CD4-positive, alpha-beta T cell treated with Interleukin-4 for 4 hours (primary cell): ENCODE data around the gene PAFAH2.

Experiments used
- DNase-seq: peaks from one replicate; pipeline ENCODE4 v3.0.0-alpha.2; 2020

The PAFAH2 gene

DNA sequence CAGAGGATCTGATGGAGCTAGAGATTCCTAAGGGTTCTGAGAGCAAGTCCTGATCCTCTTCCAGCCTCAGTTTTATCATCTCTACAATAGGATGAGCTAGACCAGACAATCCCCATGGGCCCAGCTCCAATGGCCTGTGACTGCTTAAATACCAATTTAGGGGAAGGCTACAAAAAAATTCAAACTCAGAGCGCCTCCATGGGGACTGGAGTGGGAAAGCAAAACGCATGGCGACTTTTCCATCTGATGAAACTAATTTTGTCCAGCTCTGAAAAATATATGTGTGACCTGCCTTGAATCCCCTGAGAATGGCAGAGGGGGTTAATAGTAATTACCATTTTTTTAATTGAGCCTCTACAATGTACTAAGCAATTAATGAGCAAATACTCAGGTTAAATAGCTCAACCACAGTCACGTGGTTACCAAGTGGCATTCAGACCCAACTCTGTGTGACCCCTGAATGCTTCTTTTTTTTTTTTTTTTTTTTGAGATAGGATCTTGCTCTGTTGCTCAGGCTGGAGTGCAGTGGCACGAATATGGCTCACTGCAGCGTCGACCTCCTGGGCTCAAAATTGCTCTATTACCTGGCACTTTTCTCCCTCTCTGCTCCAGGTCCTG is 32.1 kb upstream of the PAFAH2 start:
- DNase-seq, result no peak

- DNase-seq, result no peak
These were observed 31.4 kb upstream of the PAFAH2 start for GRCh38 chr1:26029054-26029863.

DNA sequence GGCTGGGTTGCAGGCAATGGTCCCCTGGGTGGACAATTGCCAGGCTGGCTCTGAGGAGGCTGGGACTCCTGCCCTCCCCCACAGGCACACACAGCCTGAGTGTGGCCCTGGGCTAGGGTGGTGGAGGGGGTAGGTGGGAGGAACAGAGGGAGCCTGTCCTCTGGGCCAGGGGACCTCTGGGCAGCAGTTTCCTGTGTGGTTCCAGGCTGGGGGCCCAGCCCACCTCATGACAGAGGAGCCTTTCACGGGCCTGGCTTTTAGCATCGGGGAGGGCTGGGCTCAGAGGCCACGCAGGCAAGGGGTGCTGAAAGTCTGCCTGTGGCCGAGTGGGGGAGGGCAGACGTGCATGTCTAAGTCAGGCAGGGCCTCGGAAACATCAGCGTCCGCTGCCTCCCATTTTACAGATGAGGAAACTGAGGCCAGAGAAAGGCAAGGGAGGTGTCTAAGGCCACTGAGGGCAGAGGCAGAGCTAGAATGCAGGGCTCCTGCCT is 30.7 kb upstream of the PAFAH2 start:
- DNase-seq, result no peak

- no peak for DNase-seq
These were observed 30.0 kb upstream of the PAFAH2 start for GRCh38 chr1:26027716-26028489.

DNA sequence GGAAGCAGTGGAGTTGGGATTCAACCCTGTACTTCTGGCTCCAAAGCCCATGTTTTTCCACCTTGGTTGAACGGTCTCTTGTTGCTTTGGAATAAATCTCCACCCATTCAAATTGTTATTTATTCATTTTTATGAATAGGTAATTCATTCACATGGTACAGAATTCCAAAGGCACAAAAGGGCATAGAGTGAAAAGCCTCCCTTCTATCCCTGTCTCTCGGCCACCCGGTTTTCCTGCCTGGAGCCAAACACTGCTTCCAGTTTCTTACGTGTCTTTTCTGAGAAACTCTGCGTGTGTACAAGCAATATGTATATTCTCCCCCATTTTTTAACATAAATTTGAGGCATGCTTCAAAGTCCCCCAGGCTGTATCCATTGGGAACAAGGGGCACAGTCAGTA is 27.7 kb upstream of the PAFAH2 start:
- DNase-seq, result no peak

DNA sequence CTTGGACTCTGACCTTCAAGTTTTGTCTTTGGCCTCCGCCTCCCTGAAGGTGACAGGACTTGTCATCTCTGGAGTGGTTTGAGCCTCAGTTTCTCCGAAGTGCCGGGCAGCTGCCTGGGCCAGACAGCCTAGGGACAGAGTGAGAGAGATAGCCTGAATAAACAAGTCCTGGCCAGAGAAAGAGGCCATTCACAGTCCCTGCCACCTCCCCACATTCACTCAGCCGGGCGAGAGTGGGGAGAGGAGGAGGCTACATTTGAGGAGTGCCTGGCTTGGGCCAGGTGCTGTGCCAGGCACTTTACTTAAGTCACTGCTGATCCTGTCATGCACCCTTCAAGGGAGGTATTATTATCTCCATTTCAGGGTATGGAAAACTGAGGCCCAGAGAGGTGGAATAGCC is 27.2 kb upstream of the PAFAH2 start:
- no peak for DNase-seq

GRCh38 chr1:26023826-26024225 is 26.0 kb upstream of the PAFAH2 start:
- no peak for DNase-seq

DNA sequence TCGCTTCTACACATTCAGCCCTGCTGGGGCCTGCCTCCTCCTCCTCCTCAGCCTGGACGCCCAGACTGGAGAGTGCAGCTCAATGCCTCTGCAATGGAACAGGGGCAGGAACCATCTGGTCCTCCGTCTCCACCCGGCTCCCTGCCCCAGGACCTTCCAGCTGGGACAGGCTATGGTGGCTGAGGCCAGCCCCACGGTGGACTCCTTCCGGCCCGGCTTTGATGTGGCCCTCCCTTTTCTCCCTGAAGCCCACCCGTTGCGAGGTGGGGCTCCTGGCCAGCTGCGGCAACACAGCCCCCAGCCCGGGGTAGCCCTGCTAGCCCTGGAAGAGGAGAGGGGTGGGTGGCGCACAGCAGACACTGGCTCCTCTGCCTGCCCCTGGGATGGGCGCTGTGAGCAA is 25.1 kb upstream of the PAFAH2 start:
- DNase-seq, result no peak

DNA sequence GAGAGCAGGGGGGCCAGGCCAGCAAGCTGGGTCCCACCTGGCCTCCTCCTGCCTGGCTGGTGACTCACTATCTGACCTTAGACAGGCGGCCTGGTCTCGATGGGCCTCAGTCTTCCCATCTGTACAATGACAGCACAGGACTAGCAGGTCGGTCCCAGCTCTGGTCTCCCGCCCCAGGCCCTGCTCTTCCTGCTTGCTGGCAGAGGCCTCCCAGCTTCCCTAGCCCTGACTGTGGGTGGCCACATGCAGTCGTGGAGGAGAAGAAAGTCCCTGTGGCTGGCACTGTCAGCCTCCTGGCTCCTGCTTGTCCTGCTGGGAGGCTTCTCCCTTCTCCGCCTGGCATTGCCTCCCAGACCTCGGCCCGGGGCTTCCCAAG is 24.5 kb upstream of the PAFAH2 start:
- DNase-seq, result no peak

GRCh38 chr1:26021647-26022403 is 24.0 kb upstream of the PAFAH2 start, which contains the start of gene EXTL1:
EXTL1 (plus strand) TSS chr1:26021775; CDS start chr1:26022647, 872 bp downstream.
- no peak for DNase-seq

- DNase-seq, result no peak
These were observed 23.2 kb upstream of the PAFAH2 start for GRCh38 chr1:26020941-26021646.

DNA sequence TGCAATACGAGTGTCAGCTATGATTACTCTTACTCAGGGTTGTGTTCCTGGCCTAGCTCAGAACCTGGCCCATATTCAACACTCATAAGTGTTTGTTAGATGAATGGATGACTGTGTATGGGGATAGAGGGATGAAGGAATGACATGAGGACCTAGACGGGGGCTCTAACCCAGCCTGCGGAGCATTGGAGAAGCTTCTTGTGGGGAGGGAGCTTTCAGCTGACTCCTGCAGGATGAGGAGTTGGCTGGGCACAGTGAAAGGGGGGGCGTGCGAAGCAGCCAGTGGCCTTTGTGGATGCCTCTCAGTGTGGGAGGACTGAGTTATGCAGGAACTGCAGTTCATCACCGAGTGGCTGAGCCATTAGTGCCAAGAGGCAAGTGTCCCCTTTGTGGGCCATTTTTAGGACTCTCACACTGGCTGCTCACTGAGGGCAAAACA is 22.5 kb upstream of the PAFAH2 start:
- DNase-seq, result no peak

DNA sequence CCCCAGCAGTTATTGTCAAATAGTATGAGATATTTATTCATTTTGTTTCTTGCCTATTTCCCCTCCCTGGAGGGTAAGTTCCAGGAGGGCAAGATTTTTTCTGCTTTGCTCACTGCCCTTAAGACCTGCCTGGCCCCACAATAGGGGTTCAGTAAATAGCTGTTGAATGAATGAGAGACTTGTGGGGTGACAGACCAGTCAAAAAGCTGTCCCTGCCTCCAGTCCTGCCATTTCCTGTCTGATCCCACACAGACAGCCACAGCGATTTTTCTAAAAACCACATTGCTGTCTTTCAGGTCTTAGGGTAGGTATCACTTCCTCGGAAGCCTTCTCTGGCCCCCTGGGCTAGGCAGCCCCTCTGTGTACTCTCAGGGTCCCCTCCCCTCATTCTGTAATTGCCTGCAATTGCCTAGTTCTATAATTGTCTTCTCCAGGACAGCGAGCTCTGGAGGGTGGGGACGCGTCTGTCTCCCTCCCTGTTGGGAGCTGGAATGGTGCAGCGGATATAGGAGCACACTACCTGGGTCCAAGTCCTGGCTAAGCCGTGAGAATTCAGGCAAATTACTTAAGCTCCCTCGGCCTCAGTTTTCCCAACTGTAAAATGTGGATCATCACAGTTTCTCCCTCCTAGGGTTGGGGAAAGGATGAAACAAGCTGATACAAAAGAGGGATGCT is 21.9 kb upstream of the PAFAH2 start:
- DNase-seq, result no peak

DNA sequence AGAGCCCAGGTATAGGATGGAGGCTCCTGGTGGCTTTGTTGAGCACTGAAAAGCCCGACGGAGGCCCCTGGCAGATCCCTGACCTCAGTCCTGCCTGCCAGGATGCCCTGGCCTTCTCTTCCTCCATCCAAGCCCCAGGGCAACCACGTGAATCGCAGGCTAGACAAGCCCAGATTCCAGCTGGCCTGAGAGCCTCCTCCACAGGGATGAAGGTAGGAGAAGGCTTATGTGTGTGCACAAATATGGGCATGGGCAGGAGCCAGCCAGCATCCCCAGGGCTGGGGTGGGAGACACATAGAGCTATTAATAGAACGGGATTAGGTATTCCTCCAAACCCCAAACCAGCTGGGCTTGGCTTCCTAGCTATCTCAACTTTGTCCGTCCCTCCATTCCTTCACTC is 19.7 kb upstream of the PAFAH2 start:
- no peak for DNase-seq

- no peak for DNase-seq
These were observed 19.2 kb upstream of the PAFAH2 start for GRCh38 chr1:26016953-26017545.

- DNase-seq, result no peak
These were observed 18.5 kb upstream of the PAFAH2 start for GRCh38 chr1:26016258-26016952.

- no peak for DNase-seq
These were observed 17.5 kb upstream of the PAFAH2 start for GRCh38 chr1:26015358-26015757.

DNA sequence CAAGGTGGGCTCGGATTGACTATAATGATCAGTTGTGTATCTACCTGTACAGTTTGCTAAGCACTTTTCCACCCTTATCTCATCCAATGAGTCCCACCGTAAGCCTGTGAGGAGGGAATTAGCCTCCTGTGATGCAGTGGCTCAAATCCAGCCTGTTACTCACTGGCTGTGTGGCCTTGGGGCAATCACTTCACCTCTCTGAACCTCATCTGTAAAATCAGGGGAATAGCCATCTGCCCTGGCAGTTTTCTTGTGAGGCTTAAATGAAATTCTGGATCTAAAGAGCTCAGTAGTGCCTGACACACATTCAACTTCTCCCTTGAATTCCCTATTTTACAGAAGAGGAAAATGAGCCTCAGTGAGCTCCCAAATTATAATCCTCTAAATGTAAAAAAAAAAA is 16.3 kb upstream of the PAFAH2 start:
- no peak for DNase-seq

GRCh38 chr1:26012864-26013263 is 15.0 kb upstream of the PAFAH2 start:
- no peak for DNase-seq

- no peak for DNase-seq
These were observed 13.0 kb upstream of the PAFAH2 start for GRCh38 chr1:26010825-26011224.
